Measurements from ENCODE around the gene PDGFC.

PDGFC gene

DNA sequence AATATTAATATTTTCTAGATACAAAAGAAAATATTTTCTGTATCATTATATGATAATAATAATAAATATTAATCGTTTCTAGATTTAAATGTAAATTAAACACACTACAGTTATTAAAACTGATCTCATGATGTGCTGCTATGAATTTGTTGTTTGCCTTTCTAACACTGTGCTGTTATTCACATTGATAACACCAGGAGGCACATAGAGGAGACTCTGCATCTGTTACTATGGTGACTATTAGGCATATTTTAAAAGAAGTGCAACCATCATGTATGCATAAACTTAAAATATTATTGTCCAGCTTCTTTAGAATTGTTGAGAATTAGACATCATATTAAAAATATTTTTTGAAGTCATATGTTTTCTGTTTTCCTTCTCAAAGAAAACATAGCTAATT, 11.8 kb upstream of the PDGFC start:
- CTCF ChIA-PET: interaction anchor here (0.9 to 1.7 kb wide), 2 partner anchors 15 to 62 kb away, joined by 3 to 4 read pairs; no protein-coding TSS in a partner anchor
- TF ChIP-seq PKNOX1 (IDR thresholded peaks at IDR 0.05) (no peak), FOXK2 (IDR thresholded peaks at IDR 0.05) (no peak), FOXA1 (IDR thresholded peaks at IDR 0.05) (no peak), TARDBP (IDR thresholded peaks at IDR 0.05) (no peak), BHLHE40 (IDR thresholded peaks at IDR 0.05; ENCODE audit: borderline replicate concordance) (no peak), CTBP1 (IDR thresholded peaks at IDR 0.05; ENCODE audit: borderline replicate concordance) (no peak), NFRKB (IDR thresholded peaks at IDR 0.05) (no peak)
- no peak for DNase-seq (ENCODE audit: extremely low spot score)
- POLR2A ChIA-PET: no interaction called here

GRCh38 chr4:156981262-156981769, 9.7 kb upstream of the PDGFC start:
- ChIA-PET POLR2A (interaction anchor here (1.3 kb wide), 1 partner anchor 18 kb away, joined by 3 read pairs; no protein-coding TSS in a partner anchor), CTCF (interaction anchor here (1.0 to 2.9 kb wide), 3 partner anchors 9 to 28 kb away, joined by 3 to 12 read pairs (median 3); partner anchors contain the start of gene PDGFC)
- TF ChIP-seq ELF4 (IDR thresholded peaks at IDR 0.05) (no peak), PKNOX1 (IDR thresholded peaks at IDR 0.05) (peak; percentile 73)
- no peak for DNase-seq (ENCODE audit: extremely low spot score)

DNA sequence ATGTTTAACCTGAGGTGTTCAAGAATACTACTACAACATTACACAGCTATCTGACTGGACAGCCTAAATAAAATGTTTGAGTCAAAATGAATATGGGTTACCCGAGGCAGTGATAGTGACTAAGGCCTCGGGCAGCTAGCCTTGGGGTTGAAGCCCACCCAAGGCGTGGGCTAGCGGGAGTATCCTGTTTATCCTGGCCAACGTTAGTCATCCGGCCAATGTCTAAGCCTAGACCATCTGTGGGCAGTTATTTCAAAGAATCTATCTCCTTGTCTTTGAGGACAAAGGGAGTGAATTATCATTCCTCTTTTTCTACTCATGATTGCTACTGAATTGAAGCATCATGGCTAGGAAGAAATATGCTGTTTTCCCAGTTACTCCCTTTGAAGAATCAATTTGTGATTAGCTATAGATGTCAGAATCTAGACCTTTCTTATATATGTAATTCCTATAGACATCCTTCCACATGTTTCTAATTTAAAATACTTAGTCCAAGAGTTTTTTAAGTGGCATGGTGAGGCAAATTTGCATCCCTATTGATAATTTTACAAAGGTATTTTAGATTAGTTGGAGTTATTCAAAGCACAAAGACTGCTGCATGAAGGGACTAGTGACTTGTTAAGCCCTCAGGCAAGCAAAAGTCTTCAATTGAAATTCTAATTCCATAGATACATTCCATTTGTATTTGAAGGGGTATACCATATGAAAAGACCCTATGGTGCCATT, 6.0 kb upstream of the PDGFC start:
- ChIA-PET CTCF (interaction anchor here (0.7 to 2.3 kb wide), 2 partner anchors 68 to 1227 kb away, joined by 3 to 8 read pairs; no protein-coding TSS in a partner anchor), POLR2A (no interaction called here)
- TF ChIP-seq LEF1 (IDR thresholded peaks at IDR 0.05; ENCODE audit: borderline replicate concordance) (no peak), L3MBTL2 (conservative IDR thresholded peaks at IDR 0.05) (no peak)
- DNase-seq (ENCODE audit: extremely low spot score): no peak

GRCh38 chr4:156976147-156976546, 4.5 kb upstream of the PDGFC start:
- TF ChIP-seq ELF4 (IDR thresholded peaks at IDR 0.05) (no peak), LEF1 (IDR thresholded peaks at IDR 0.05; ENCODE audit: borderline replicate concordance) (no peak), FOXA1 (IDR thresholded peaks at IDR 0.05) (no peak), HDGF (IDR thresholded peaks at IDR 0.05; ENCODE audit: borderline replicate concordance) (no peak), FOXK2 (IDR thresholded peaks at IDR 0.05) (no peak), ZNF384 (IDR thresholded peaks at IDR 0.05) (no peak), ARNT (IDR thresholded peaks at IDR 0.05) (no peak), CTBP1 (IDR thresholded peaks at IDR 0.05; ENCODE audit: borderline replicate concordance) (no peak), NFRKB (IDR thresholded peaks at IDR 0.05) (no peak), SP1 (IDR thresholded peaks at IDR 0.05) (no peak)
- ChIA-PET POLR2A (interaction anchor here (0.8 kb wide), 1 partner anchor 10 kb away, joined by 3 read pairs; no protein-coding TSS in a partner anchor), CTCF (interaction anchor here (2.3 kb wide), 1 partner anchor 69 kb away, joined by 8 read pairs; no protein-coding TSS in a partner anchor)
- no peak for DNase-seq (ENCODE audit: extremely low spot score)

- no peak for DNase-seq (ENCODE audit: extremely low spot score)
- TF ChIP-seq TARDBP (IDR thresholded peaks at IDR 0.05) (no peak), HDGF (IDR thresholded peaks at IDR 0.05; ENCODE audit: borderline replicate concordance) (no peak), FOXA1 (IDR thresholded peaks at IDR 0.05) (no peak), CTBP1 (IDR thresholded peaks at IDR 0.05; ENCODE audit: borderline replicate concordance) (no peak), FOXM1 (IDR thresholded peaks at IDR 0.05; ENCODE audit: borderline replicate concordance) (no peak), ZNF384 (IDR thresholded peaks at IDR 0.05) (no peak), ELF4 (IDR thresholded peaks at IDR 0.05) (no peak), PKNOX1 (IDR thresholded peaks at IDR 0.05) (no peak), SUZ12 (IDR thresholded peaks at IDR 0.05) (no peak), L3MBTL2 (conservative IDR thresholded peaks at IDR 0.05) (no peak), LEF1 (IDR thresholded peaks at IDR 0.05; ENCODE audit: borderline replicate concordance) (no peak), BHLHE40 (IDR thresholded peaks at IDR 0.05; ENCODE audit: borderline replicate concordance) (no peak)
- ChIA-PET POLR2A (interaction anchor here (0.8 kb wide), 1 partner anchor 11 kb away, joined by 3 read pairs; no protein-coding TSS in a partner anchor), CTCF (no interaction called here)
Observed at GRCh38 chr4:156975686-156976085, 4.1 kb upstream of the PDGFC start.

GRCh38 chr4:156974264-156974663, 2.7 kb upstream of the PDGFC start:
- no peak for DNase-seq (ENCODE audit: extremely low spot score)
- no peak for TF ChIP-seq NFRKB (IDR thresholded peaks at IDR 0.05)
- TF ChIP-seq FOXM1 (IDR thresholded peaks at IDR 0.05; ENCODE audit: borderline replicate concordance): no peak
- no peak for TF ChIP-seq BHLHE40 (IDR thresholded peaks at IDR 0.05; ENCODE audit: borderline replicate concordance)
- no peak for TF ChIP-seq CTBP1 (IDR thresholded peaks at IDR 0.05; ENCODE audit: borderline replicate concordance)
- TF ChIP-seq SUZ12 (IDR thresholded peaks at IDR 0.05): no peak
- no peak for TF ChIP-seq HDGF (IDR thresholded peaks at IDR 0.05; ENCODE audit: borderline replicate concordance)
- TF ChIP-seq ELF4 (IDR thresholded peaks at IDR 0.05): no peak
- no peak for TF ChIP-seq L3MBTL2 (conservative IDR thresholded peaks at IDR 0.05)
- TF ChIP-seq ARNT (IDR thresholded peaks at IDR 0.05): no peak
- TF ChIP-seq SP1 (IDR thresholded peaks at IDR 0.05): no peak
- TF ChIP-seq FOXA1 (IDR thresholded peaks at IDR 0.05): no peak
- ChIA-PET POLR2A (no interaction called here), CTCF (no interaction called here)

Data from HEK293T (cell line).